ENCODE measurements around the gene FRMD3.
"Not testable (repeated sequence)": the region's sequence is repeated elsewhere in the genome, so short reads cannot be mapped to it uniquely, and the experiment has no call there.

The FRMD3 gene

GRCh38 chr9:83521411-83521810 is 16.8 kb downstream of the FRMD3 start:
- no peak for DNase-seq (ENCODE audit: low read depth)

- DNase-seq (ENCODE audit: low read depth) = no peak
Measured at GRCh38 chr9:83521011-83521410, 17.2 kb downstream of the FRMD3 start.

GRCh38 chr9:83520292-83520691 is 17.9 kb downstream of the FRMD3 start:
- DNase-seq (ENCODE audit: low read depth) = peak; percentile 28

- not testable (repeated sequence) for DNase-seq (ENCODE audit: low read depth)
Measured at GRCh38 chr9:83517980-83518379, 20.2 kb downstream of the FRMD3 start.

- no peak for DNase-seq (ENCODE audit: low read depth)
Measured at GRCh38 chr9:83514767-83515166, 23.4 kb downstream of the FRMD3 start.

GRCh38 chr9:83512621-83513020 is 25.6 kb downstream of the FRMD3 start:
- no peak for DNase-seq (ENCODE audit: low read depth)

GRCh38 chr9:83511051-83511450 is 27.1 kb downstream of the FRMD3 start:
- DNase-seq (ENCODE audit: low read depth) = no peak

- DNase-seq (ENCODE audit: low read depth) = peak; percentile 78
Measured at GRCh38 chr9:83509402-83509801, 28.8 kb downstream of the FRMD3 start.

GRCh38 chr9:83508067-83508466 is 30.1 kb downstream of the FRMD3 start:
- DNase-seq (ENCODE audit: low read depth) = no peak

- DNase-seq (ENCODE audit: low read depth) = no peak
Measured at GRCh38 chr9:83505282-83505681, 32.9 kb downstream of the FRMD3 start.

- no peak for DNase-seq (ENCODE audit: low read depth)
Measured at GRCh38 chr9:83503866-83504265, 34.3 kb downstream of the FRMD3 start.

- DNase-seq (ENCODE audit: low read depth) = no peak
Measured at GRCh38 chr9:83501565-83501964, 36.6 kb downstream of the FRMD3 start.

GRCh38 chr9:83497441-83497840 is 40.8 kb downstream of the FRMD3 start:
- no peak for DNase-seq (ENCODE audit: low read depth)

- no peak for DNase-seq (ENCODE audit: low read depth)
Measured at GRCh38 chr9:83491995-83492394, 46.2 kb downstream of the FRMD3 start.

- no peak for DNase-seq (ENCODE audit: low read depth)
Measured at GRCh38 chr9:83491413-83491812, 46.8 kb downstream of the FRMD3 start.

GRCh38 chr9:83489961-83490360 is 48.2 kb downstream of the FRMD3 start:
- DNase-seq (ENCODE audit: low read depth) = no peak

- DNase-seq (ENCODE audit: low read depth) = no peak
Measured at GRCh38 chr9:83484990-83485389, 53.2 kb downstream of the FRMD3 start.

- no peak for DNase-seq (ENCODE audit: low read depth)
Measured at GRCh38 chr9:83483223-83483622, 55.0 kb downstream of the FRMD3 start.

- no peak for DNase-seq (ENCODE audit: low read depth)
Measured at GRCh38 chr9:83479765-83480164, 58.4 kb downstream of the FRMD3 start.

- DNase-seq (ENCODE audit: low read depth) = no peak
Measured at GRCh38 chr9:83477571-83477970, 60.6 kb downstream of the FRMD3 start.

- no peak for DNase-seq (ENCODE audit: low read depth)
Measured at GRCh38 chr9:83477120-83477519, 61.1 kb downstream of the FRMD3 start.

GRCh38 chr9:83476513-83476912 is 61.7 kb downstream of the FRMD3 start:
- DNase-seq (ENCODE audit: low read depth) = no peak

GRCh38 chr9:83475741-83476140 is 62.5 kb downstream of the FRMD3 start:
- no peak for DNase-seq (ENCODE audit: low read depth)

- DNase-seq (ENCODE audit: low read depth) = no peak
Measured at GRCh38 chr9:83474631-83475030, 63.6 kb downstream of the FRMD3 start.

GRCh38 chr9:83473488-83473971 is 64.7 kb downstream of the FRMD3 start:
- no peak for DNase-seq (ENCODE audit: low read depth)

Data from GM04503 (cell line).